HG02642 (cell line): ENCODE data around the gene PALM.
A peak's percentile ranks its signal among the peaks of the same experiment; 100 is the strongest.
"Not testable (repeated sequence)": the region's sequence is repeated elsewhere in the genome, so short reads cannot be mapped to it uniquely, and the experiment has no call there.

Experiments used
- ATAC-seq: cut with Tn5 transposase; IDR thresholded peaks from one replicate; pipeline ENCODE4 v1.9.1; 2021; ENCODE audit warnings: mild to moderate bottlenecking; ENCODE audit not compliant: unreplicated experiment, poor library complexity

PALM gene

GRCh38 chr19:678791-679388 lies 29.8 kb upstream of the PALM start:
- ATAC-seq: no peak

DNA sequence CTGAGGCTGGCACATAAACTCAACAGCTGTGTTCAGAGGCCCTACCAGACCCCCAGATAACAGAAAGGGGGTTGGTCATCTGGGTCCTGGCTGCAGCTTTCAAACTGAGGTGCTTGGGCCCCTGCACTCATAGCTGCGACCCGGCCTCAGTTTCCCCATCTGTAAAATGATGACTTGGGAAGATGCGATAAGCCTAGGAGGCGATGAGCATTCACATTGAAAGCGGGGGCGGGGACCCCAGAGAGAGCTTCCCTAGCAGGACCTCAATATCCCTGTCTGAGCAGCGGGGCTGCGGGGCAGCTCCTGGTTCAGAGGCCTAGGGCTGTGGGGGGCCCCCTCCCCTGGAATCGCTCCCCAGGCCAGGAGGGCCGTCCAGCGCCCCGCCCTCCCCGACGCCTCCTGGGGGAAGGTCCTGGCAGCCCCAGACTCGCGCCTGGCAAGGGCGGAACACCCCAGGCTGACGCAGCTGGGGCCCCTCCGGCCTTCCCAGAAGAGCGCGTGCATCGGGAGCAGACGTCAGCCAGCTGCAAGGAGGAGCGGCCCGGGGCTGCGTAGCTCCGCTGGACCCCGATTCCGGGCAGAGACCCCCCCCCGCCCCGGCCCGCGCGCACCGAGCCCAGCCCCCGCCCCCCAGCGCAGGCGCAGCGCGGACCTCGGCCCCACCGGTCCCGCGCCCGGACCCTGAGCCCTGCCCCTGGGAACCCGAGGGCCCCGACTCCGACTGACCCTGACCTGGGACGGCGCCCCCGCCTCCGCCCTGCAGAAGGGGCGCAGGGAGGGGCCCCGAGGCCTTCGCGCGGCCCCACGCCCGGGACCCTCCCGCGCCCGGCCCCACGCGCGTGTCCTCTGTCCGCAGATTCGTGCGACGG lies 29.1 kb upstream of the PALM start:
- peak; percentile 20 for ATAC-seq

DNA sequence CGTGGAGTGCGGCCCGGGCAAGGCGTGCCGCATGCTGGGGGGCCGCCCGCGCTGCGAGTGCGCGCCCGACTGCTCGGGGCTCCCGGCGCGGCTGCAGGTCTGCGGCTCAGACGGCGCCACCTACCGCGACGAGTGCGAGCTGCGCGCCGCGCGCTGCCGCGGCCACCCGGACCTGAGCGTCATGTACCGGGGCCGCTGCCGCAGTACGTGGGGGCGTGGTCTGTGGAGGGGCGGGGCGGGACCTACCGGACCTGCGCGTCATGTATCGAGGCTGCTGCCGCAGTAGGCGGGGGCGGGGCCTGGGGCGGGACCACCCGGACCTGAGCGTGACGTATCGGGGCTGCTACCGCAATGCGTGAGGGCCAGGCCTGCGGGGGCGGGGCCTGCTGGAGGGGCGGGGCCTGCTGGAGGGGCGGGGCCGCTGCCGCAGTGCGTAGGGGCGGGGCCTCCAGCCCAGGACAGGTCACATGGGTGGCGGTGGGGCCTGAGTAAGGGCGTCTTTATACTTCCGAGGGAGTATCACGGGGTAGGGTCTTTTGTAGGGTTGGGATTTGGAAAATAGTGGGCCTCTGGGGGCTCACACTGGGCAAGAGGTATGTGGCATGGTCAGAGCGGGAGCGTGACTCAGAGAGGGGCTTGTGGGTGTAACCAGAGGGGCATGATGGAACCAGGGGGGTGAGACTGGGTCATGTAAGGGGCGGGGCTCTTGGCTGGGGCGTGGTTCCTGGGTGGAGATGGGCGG lies 28.3 kb upstream of the PALM start:
- peak; percentile 74 for ATAC-seq

DNA sequence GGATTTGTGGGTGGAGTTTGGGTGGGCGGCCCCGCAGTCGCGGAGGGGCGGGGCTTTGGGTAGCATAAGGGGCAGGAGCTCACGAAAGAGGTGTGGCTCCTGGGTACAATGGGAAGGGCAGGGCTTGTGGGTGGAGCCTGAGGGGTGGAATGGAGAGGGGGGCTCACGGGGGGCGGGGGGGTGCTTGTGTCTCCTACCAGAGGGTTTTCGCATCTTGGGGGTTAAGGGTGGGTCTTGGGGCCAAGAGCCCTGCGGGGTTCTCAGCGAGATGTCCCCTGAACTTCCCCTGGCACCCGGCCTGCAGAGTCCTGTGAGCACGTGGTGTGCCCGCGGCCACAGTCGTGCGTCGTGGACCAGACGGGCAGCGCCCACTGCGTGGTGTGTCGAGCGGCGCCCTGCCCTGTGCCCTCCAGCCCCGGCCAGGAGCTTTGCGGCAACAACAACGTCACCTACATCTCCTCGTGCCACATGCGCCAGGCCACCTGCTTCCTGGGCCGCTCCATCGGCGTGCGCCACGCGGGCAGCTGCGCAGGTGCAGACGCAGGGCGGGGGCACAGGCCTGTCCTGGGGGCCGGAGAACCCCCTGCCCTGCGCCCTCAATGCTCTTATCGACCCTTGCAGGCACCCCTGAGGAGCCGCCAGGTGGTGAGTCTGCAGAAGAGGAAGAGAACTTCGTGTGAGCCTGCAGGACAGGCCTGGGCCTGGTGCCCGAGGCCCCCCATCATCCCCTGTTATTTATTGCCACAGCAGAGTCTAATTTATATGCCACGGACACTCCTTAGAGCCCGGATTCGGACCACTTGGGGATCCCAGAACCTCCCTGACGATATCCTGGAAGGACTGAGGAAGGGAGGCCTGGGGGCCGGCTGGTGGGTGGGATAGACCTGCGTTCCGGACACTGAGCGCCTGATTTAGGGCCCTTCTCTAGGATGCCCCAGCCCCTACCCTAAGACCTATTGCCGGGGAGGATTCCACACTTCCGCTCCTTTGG lies 27.4 kb upstream of the PALM start:
- ATAC-seq: no peak

DNA sequence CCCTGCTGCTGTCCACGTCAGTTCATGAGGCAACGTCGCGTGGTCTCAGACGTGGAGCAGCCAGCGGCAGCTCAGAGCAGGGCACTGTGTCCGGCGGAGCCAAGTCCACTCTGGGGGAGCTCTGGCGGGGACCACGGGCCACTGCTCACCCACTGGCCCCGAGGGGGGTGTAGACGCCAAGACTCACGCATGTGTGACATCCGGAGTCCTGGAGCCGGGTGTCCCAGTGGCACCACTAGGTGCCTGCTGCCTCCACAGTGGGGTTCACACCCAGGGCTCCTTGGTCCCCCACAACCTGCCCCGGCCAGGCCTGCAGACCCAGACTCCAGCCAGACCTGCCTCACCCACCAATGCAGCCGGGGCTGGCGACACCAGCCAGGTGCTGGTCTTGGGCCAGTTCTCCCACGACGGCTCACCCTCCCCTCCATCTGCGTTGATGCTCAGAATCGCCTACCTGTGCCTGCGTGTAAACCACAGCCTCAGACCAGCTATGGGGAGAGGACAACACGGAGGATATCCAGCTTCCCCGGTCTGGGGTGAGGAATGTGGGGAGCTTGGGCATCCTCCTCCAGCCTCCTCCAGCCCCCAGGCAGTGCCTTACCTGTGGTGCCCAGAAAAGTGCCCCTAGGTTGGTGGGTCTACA lies 25.9 kb upstream of the PALM start:
- ATAC-seq: no peak

DNA sequence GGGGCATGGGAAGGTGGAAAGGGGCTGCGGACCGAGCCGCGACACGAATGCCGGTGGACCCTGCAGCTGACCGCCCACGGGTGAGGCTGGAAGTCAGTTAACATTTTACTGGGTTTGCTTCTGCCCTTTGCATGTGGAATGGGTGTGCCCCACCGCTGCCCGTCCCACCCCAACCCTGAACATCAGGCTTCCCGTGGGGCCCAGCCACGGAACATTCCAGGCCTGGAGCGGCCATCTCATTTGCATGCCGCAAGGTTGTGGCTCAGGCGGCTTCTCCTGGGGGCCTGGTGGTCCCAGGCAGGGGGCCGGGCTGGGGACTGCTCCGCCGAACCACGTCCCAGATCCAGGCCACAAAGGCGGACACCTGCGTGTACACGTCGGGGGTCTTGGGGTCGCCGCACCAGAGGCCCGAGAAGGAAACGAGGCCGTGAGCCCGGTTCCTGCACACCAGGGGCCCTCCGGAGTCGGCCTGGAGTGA lies 23.2 kb upstream of the PALM start:
- no peak for ATAC-seq

DNA sequence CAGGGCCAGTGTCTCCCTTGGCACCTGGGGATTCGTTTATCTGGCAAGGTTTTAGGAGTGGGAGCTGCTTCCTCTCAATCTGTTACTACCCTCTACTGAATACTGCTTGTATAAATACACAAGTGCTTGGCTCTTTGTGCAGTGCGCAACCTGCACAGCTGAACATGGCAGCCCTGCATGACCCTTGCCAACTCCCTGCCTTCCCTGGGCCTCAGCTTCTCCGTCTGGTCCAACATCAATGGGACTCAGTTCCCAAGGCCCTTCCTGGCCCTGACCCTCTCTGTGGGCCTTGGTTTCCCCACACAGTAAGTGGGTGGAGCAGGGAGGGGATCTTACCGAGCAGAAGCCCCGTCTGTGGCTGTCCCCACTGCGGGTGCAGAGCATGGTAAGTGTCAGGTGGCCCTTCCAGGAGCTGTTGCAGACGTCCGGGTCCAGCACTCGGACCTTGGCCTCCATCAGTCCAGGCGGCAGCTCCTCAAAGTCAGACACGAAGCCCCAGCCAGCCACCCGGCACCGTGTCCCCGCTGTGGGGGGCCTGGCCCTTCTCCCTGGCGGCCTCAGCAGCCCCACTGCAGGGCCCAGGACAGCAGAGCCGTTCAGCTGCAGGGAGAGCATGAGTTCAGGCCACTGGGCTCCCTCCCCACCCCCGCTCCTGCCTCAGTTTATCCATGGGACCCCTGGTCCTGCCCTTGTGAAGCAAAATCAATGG lies 22.0 kb upstream of the PALM start:
- ATAC-seq: no peak

GRCh38 chr19:687569-688166 lies 21.1 kb upstream of the PALM start:
- ATAC-seq: no peak

GRCh38 chr19:688214-688613 lies 20.5 kb upstream of the PALM start:
- no peak for ATAC-seq

DNA sequence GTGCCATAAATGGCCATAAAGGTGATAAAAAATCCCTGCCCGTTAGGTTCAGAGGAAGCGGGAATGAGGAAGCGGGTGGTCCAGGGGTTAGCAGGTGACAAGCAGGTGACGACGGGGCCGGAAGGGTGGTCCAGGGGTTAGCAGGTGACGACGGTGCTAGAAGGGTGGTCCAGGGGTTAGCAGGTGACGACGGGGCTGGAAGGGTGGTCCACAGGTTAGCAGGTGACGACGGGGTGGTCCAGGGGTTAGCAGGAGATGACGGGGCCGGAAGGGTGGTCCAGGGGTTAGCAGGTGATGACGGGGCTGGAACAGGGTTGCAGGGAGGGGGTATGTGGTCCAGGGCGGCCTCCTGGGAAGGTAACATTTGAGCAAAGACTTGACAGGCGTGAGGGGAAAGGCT lies 19.7 kb upstream of the PALM start:
- ATAC-seq: no peak

DNA sequence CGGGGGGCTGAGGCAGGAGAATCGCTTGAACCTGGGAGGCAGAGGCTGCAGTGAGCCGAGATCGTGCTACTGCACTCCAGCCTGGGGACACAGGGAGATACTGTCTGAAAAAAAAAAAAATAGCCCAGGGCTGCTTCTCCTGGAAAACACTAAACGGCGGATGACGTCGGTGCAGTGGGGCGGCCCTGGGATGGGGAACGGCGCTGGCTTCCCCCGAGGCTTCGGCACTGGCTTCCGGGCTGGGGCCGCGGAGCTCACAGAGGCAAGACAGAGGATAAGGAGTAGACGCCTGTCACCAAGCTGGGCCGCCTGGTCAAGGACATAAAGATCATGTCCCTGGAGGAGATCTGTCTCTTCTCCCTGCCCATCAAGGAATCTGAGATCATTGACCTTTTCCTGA lies 18.5 kb upstream of the PALM start:
- ATAC-seq: no peak

DNA sequence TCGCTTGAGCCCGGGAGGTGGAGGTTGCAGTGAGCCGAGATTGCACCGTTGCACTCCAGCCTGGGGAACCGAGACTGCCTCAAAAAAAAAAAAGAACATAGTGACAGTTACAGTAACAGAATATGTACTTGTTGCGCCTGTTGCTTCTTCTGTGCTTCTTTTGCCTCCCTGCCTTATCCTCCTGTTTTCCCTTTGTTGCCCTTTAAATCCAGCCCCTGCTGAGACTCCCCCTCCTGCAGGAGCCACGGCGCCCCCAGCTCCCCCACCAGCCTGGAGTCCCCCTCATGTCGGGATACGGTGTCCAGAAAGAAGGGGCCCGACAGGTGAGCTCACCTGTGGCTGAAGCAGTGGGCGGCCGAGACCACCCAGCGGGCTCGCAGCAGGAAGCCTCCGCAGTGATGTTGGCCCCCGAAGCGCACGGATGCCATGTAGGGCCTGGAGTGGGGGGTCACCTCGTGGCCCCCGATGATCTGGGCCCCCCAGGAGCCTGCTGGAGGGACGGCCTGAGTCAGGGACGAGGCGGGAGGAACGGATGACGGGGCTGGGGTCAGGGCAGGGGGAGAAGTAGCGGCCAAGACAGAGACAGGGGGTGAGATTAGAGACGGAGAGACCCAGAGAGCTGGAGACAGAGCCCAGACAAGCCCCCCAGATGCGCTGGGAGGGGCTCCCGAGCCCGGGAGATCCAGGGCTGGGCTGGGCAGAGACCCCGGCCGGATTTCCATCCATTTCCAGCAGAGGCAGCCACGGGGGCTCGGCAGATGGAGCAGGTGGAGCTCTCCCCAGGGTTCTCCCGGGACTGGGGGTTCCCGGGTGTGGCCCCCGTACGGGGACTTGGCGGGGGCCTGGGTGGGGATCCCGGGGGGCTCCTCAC lies 14.0 kb upstream of the PALM start:
- no peak for ATAC-seq

DNA sequence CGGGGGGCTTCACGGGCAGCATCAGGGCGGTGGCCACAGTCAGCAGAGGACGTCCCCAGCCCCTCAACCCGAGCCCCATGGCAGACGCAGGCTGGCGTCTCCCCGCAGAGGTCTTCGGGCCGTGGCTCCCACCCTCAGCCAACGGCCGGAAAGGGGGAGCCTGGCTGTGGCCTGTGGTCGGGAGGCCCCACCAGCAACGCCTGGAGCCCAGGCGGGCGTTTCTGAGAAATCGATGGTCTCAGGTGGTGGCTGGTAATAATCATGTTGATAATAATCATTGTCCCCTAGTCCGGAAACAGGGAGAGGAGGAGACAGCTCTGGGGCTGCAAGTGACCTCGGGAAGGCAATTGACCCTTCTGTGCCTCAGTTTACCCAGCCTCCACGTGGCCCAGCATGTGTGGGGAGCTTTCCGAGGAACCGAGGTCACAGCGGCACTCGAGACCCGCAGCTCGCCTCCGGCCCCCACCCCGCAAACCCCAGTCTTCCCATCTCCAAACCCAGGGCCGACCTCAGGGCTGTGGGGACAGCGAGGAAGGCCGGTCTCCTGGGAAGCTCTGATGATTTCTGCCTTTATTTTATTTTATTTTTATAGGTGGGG lies 13.3 kb upstream of the PALM start, which contains the start of gene PRSS57:
Gene PRSS57, minus strand, starts transcription at position 101 of the 598 bp plus-strand sequence. Its CDS starts 22 bp downstream, at position 79.
- ATAC-seq: no peak

DNA sequence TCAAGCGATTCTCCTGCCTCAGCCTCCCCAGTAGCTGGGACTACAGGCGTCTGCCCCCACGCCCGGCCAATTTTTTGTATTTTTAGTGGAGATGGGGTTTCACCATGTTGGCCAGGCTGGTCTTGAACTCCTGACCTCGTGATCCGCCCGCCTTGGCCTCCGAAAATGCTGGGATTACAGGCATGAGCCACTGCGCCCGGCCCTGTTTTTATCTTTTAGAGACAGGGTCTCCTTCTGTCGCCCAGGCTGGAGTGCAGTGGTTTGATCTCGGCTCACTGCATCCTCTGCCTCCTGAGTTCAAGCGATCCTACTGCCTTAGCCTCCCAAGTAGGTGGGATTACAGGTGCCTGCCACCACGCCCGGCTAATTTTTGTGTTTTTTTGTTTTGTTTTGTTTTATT lies 10.2 kb upstream of the PALM start:
- ATAC-seq: not testable (repeated sequence)

DNA sequence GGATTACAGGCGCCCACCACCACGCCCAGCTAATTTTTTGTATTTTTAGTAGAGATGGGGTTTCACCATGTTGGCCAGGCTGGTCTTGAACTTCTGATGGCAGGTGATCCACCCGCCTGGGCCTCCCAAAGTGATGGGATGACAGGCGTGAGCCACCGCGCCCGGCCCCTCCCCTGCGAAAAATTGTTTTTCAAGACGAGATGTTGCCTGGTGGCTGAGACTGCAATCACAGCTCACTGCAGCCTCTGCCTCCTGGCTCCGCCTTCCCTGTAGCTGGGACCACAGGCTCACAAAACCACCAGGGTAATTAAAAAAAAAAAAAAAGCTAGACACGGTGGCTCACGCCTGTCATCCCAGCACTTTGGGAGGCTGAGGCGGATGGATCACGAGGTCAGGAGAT lies 8.8 kb upstream of the PALM start:
- ATAC-seq: not testable (repeated sequence)

GRCh38 chr19:702847-703246 lies 5.9 kb upstream of the PALM start:
- ATAC-seq: not testable (repeated sequence)

DNA sequence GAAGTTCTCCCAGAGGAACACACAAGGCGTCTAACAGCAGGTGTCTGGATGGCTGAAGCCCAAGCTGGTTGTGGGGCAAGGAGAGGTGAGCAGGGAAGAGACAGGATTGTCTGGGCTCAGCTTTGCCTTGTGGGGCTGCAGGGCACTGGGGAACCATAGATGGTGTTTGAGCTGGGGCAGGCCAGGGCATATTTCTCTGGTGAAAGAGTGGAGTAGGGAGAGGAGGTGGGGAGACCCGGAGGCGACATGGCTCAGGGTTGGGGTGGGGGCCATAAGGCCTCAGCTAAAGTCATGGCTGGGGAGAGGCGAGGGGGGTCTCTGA lies 5.4 kb upstream of the PALM start:
- ATAC-seq: no peak
